GM10266 (cell line): ENCODE results near the gene RETREG1.
A peak's percentile ranks its signal among the peaks of the same experiment; 100 is the strongest.

Source experiments
- DNase-seq: peaks from one replicate; pipeline ENCODE4 v3.0.0; 2012; ENCODE audit errors: extremely low spot score
- CTCF ChIP-seq: IDR thresholded peaks from 2 replicates; pipeline ENCODE4 v1.5.1; 2012; ENCODE audit warnings: mild to moderate bottlenecking, low read depth; ENCODE audit not compliant: control insufficient read depth, insufficient read depth; ENCODE audit errors: missing control alignments

Gene RETREG1

DNA sequence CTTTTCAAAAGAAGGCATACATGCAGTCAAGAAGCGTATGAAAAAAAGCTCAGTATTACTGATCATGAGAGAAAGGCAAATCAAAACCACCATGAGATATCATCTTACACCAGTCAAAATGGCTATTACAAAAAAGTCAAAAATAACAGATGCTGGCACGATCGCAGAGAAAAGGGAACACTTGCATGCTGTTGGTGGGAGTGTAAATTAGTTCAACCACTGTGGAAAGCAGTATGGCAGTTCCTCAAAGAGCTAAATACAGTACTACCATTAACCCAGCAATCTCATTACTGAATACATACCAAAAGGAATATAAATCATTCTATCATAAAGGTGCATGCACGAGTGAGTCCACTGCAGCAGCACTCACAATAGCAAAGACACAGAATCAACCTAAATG, 24.5 kb downstream of the RETREG1 start:
- DNase-seq, result no peak
- TF ChIP-seq CTCF, result no peak

- TF ChIP-seq CTCF, result no peak
- DNase-seq, result no peak
Observed at GRCh38 chr5:16590685-16591084, 26.1 kb downstream of the RETREG1 start.

DNA sequence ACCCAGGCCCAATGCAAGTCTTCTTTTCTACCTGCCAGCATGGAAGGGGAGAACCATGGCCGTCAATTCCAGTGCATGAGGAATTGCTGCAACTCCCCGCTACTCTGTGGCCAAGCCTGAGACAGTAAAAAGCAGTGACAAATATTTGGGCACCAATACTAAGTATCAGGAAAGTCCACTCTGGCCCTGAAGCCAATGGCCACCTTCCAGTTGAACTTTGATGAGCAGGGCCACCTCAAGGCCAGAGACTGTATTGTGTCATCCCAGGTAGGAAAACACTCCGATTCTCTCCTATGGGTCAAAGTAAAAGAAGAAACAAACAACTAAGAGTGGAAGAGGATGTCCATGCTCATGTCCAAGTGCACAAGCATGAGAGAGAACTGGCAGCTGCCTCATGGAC, 27.1 kb downstream of the RETREG1 start:
- DNase-seq, result no peak
- TF ChIP-seq CTCF, result no peak

DNA sequence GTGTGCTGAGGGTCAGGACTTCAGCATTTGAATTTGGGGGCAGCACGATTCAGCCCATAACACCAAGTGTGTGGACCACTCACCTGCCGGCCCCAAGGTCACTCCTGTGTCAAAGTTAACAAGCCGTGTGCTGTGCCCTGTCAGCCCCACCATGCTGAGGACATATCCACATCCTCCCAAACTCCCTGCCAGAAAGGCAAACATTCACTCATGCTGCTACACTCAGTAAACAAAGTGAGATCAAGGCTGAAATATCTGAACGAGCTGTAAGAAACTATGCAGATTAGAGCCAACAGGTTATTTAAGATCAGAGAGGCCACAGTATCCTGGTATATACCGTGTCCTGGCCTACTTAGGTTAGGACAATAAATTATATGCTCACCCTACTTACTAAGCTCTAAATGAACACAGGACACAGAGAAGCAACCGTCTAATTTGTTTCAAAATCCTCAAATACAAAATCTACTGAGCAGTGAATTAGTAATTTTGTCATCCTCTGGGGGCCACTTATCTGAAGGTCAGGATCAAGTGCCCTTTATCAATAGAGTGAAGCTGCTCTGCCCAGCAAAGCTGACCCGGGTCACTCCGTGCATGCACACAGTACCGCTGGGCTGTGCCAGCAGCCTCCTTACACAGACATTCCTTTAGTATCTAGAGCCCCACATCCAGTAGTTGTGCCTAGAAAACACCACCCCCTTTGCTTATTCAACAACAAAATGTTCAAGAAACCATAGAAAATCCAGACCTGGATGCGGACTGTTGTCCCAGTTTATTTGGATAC, 28.2 kb downstream of the RETREG1 start:
- DNase-seq, result no peak
- TF ChIP-seq CTCF, result no peak

DNA sequence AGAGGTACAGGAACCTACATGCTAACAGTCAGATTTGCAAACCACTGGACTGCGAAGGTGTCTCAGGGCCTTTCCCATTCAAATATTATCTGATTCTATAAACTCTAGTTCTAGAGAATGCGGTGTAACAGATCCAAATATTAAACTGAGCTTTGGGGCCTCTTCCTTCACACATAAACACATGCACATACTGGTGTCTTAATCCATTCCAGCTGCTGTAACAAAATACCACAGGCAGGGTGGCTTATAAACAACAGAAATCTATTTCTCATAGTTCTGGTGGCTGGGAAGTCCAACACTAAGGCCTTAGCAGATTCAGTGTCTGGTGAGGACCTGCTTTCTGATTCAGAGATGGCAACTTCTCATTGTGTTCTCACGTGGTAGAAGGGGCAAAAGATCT, 30.2 kb downstream of the RETREG1 start:
- no peak for DNase-seq
- TF ChIP-seq CTCF, result no peak

GRCh38 chr5:16585041-16585667, 31.6 kb downstream of the RETREG1 start:
- no peak for DNase-seq

More at GRCh38 chr5:16585041-16585667, 31.6 kb downstream of the RETREG1 start:
- TF ChIP-seq CTCF, result peak; percentile 52
